GM18511 (cell line): ENCODE results near the gene NRXN3.

ENCODE experiments used
- ATAC-seq: cut with Tn5 transposase; IDR thresholded peaks from one replicate; pipeline ENCODE4 v1.9.1; 2021; ENCODE audit warnings: mild to moderate bottlenecking, moderate library complexity; ENCODE audit not compliant: unreplicated experiment

NRXN3 gene

DNA sequence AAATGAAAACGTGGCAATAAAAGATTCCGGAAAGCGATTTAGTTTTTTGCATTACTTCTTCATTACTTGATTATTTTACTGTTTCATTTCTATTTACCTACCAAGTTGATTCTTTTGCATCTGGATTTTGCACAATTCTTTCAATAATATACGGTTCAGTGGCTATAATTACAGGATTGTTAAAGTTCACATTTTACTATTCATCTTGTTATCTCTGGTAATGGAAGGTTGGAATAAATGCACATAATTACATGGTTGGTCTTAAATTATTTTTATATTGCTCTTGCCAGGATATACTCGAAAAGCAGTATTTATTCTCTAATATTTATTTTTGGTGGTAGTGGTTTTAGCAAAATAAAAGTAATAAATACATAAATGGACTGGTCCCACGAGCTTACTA lies 1203.3 kb downstream of the NRXN3 start:
- ATAC-seq = no peak

DNA sequence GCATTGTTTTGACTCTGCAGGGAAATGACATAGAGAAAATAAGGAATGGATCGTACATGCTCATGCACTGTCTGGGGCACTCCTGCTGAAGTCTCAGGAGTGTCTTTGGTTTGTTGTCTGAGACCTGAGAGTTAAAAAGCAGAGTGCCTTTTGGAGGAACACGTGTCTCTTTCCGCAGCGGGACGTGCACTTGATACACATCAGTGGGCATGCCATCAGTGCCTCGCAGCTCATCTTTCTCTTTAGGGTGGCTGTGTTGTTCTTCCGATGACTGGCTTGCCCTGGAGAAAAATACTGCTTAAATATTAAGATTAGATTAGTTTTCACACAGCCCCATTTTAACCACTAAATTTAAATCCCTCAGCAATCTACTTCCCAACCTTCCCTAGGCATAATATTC lies 1205.2 kb downstream of the NRXN3 start:
- no peak for ATAC-seq

- ATAC-seq = no peak
These were observed 1206.4 kb downstream of the NRXN3 start for GRCh38 chr14:79376557-79376956.

- ATAC-seq = no peak
These were observed 1207.8 kb downstream of the NRXN3 start for GRCh38 chr14:79378020-79378419.

DNA sequence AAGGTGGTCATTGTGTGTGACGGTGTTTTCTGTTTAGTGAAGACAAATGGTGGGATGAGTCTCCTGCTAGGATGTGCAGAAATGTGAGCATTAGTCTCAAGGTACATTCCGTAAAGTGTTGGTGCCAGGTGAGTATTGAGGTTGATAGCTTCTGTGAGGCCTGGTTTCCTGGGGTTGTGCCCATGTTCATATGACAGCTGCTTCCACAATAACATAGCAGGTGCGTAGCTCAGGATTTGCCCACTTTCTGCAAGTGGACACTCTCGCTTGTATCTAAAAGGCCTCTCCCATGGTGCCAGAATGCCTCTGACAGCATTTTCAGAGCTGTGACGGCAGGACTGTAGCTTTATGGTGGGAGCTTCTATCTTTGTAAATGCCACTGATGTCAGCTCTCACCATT lies 1209.1 kb downstream of the NRXN3 start:
- ATAC-seq = no peak

GRCh38 chr14:79383031-79383430 lies 1212.9 kb downstream of the NRXN3 start:
- no peak for ATAC-seq

DNA sequence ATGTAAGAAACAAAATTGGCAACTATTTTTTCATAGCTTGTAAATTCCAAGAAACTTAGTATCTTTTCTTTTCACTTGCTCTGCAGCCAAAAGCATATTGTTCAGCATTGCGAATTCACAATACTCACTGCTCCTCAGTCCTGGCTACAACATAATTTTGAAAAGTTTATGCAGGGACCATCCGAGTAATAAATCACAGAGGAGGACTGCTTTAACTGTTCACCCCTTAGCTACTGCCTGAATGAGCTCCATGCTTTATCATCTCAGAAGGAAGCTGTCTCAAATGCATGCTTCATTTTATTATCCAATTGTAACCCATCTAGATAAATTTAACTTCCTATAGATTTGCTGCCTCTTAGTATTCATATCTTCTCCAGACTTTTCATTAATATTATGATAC lies 1213.3 kb downstream of the NRXN3 start:
- ATAC-seq = no peak

GRCh38 chr14:79395061-79395460 lies 1224.9 kb downstream of the NRXN3 start:
- ATAC-seq = no peak

DNA sequence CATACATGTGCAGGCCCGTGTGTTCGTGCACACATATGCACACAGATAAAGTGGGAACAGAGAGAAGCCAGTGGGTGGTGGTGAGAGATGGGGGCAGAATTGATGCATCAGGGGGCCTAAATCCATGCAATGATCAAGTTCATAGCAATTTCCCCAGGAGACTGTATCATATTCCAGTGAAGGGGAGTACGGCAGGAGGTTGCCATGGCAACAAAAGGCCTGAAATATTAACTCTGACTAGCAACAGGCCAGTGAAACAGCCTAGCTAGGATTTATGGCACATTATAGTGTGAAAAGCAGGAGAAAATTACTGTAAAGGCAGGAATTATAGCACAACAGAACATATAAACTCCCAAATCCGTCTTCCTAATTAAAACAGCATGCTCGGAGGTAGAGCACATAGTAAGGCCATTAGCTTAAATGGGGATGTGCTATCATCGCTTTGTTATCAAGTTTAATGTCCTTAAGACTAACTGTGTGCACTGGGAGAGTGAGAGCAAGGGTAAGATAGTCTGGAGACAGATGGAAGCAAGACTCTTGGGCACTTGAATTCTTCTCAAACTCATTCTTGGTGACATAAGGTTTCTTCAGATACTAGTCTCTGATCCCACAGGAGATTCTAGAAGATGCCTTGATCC lies 1234.8 kb downstream of the NRXN3 start:
- ATAC-seq = no peak

DNA sequence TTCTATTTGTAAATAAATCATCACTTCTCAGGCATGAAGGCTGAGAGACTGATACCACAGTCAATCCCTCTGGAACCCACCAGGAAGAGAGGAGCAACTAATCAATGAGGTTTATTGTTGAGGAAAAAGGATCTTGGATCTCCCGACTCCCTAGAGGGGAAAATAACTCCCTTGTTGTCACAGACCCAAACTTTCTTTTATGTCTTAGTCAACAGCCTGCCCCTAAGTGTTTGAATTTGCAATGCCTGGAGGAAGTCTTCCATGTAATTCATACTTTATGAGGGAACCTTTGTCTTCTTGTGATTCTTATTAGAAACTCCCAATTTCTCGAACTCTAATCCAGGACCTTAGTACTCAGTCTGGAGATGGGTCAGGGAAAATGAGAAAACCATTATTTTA lies 1235.3 kb downstream of the NRXN3 start:
- ATAC-seq = no peak

GRCh38 chr14:79407572-79407971 lies 1237.4 kb downstream of the NRXN3 start:
- no peak for ATAC-seq

- no peak for ATAC-seq
These were observed 1238.5 kb downstream of the NRXN3 start for GRCh38 chr14:79408696-79409095.

DNA sequence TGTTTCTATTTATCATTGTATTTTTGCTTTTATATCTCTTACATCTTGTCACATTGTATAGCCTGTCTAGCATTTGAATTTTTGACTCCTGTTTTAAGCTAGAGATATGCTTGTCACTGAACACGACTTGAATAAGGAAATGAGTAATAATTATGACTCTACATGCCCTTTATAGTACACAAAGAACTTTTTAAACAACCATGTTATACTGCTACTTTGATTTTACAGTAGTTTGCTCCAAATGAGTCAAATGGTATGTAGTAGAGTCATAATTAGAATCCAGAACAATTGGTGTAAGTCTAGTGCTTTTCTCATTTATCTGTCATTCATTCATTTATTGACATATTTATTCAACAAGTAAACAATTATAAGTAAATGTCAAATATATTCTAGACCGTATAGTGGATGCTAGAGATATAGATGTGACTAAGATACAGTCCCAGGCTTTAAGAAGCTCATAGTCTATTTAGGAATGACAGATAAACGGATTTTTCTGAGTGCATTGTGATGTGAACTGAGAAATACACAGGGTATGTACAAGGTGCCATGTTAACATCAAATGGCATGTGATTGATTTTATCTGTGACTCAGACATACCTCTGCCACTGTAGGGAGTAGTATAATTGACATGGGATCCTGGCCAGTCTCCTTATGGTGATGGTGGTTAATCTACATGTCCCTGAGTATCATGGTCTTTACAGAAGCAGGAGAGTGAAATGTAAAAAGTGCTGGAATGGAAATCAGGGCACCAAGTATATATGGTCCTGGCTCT lies 1241.4 kb downstream of the NRXN3 start:
- ATAC-seq = no peak

DNA sequence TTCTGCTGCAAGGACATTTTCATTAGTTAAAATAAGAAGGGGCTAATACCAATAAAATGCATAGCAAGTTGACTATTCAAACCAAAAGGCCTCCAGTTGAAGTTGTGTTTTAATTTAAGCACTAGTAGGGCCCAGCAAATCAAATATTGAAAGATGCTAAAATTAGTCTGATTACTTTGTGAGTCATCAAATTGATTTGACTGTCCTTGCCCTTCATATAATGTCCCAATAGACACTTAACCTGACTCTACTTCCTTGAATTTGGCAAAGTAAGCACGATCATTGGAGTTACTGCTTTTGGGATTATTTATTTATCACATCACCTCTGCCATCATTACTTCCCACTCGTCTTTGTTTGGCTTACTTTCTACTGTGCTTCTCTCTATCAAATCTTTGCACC lies 1242.6 kb downstream of the NRXN3 start:
- no peak for ATAC-seq

- no peak for ATAC-seq
These were observed 1243.7 kb downstream of the NRXN3 start for GRCh38 chr14:79413734-79414428.

- no peak for ATAC-seq
These were observed 1245.6 kb downstream of the NRXN3 start for GRCh38 chr14:79415726-79416125.

GRCh38 chr14:79417961-79418360 lies 1247.8 kb downstream of the NRXN3 start:
- ATAC-seq = no peak

DNA sequence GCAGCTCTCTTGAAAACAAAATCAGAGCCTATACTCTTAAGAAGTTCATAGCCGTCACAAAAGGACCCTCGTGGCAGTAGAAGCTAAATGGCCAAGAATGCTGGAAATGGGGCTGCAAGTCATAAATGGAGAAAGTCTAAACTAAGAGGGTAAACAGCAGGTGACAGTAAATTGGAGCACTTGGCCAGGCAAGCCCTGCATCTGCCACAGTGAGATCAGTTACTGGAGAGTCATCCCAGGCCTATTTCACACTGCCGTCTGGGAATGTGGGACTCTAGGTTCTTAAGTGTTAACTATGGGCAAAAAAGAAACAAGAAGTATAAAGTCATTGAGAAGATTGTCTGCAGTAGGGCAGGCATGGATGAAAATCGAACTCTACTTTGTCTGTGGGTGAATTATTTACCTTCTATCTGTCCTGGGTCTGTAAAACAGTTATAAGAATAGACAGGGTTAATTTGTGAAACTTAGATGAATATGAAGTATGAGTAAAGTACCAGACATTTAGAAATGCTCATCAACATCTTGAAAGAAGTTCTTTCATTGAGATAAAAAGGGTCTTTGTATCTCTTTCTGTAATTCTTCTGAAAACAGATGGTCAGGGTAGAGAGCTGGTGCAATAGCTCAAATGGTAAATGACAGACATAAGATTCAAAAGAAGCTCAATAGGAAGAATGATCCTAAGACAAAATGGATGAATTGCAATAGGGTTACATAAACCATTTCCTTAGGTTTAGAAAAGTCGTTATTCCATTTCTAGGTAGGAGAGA lies 1248.7 kb downstream of the NRXN3 start:
- no peak for ATAC-seq

GRCh38 chr14:79419571-79420327 lies 1249.6 kb downstream of the NRXN3 start:
- ATAC-seq = no peak

- ATAC-seq = no peak
These were observed 1250.6 kb downstream of the NRXN3 start for GRCh38 chr14:79420725-79421124.

DNA sequence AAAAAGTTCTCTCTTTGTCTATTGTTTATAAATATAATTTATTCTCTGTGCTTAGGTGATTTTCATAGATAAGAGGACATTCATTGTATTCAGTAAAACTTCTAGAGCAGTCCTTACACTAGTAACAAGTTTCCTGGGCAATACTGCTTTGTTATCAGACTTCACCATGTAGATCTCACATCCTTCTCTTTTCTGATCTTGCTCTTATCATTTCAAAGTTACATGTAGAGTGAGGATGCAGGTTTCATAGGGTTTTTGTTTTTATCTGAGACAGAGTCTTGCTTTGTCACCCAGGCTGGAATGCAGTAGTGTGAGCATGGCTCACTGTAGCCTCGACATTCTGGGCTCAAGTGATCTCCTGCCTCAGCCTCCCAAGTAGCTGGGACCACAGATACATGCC lies 1251.6 kb downstream of the NRXN3 start:
- no peak for ATAC-seq
